ENCODE measurements around the gene EIF2B2.

The EIF2B2 gene

DNA sequence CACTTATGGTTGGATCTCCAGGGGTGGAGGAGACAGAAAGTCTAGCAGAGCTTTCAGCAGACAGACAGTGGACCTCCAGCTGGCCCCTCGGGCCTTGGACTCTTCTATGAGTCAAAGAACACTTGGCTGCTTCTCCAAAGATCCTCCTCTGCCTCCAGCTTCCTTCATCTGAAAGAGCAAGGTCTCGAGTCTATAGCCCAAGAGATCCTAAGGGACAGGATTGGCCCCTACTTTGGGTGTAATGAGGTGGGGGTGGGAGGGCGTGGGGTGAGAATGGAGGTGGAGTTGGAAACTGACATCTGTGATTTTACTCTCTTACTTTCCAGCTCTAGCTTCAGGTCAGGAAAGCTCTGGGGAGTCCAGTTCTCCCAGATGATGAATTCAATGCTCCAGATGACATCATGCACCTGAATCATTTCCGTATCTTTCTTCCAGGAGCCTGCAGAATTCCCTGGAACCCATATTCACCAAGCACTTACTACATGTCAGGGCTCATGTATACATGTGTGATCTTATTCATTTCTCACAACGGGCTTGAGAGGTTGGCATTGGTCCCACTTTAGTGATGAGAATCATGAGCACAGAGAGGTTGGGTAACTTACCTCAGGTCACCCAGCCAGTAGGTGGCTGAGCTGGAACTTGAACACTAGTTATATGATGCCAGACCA, 37.1 kb upstream of the EIF2B2 start:
- H3K79me2 ChIP-seq (ENCODE audit: insufficient read depth, low read length) = no peaks in the 10 kb centered on the region
- TF ChIP-seq, protein P1, sequence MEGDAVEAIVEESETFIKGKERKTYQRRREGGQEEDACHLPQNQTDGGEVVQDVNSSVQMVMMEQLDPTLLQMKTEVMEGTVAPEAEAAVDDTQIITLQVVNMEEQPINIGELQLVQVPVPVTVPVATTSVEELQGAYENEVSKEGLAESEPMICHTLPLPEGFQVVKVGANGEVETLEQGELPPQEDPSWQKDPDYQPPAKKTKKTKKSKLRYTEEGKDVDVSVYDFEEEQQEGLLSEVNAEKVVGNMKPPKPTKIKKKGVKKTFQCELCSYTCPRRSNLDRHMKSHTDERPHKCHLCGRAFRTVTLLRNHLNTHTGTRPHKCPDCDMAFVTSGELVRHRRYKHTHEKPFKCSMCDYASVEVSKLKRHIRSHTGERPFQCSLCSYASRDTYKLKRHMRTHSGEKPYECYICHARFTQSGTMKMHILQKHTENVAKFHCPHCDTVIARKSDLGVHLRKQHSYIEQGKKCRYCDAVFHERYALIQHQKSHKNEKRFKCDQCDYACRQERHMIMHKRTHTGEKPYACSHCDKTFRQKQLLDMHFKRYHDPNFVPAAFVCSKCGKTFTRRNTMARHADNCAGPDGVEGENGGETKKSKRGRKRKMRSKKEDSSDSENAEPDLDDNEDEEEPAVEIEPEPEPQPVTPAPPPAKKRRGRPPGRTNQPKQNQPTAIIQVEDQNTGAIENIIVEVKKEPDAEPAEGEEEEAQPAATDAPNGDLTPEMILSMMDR (conservative IDR thresholded peaks at IDR 0.05; ENCODE audit: low read length) = no peak
- TF ChIP-seq EZH2phosphoT487 (IDR thresholded peaks at IDR 0.05; ENCODE audit: borderline replicate concordance) = no peak
- no peaks in the 10 kb centered on the region for H3K9me2 ChIP-seq (replicated peaks; ENCODE audit: low read depth, low read length)
- no peaks in the 10 kb centered on the region for H3K36me3 ChIP-seq (ENCODE audit: insufficient read depth, low read length)
- no peak overlapping the region for H3K9ac ChIP-seq (ENCODE audit: low read depth, low read length, poor library complexity, severe bottlenecking)
- H3K27me3 ChIP-seq (ENCODE audit: insufficient read depth, low read length, poor library complexity, severe bottlenecking) = no peaks in the 10 kb centered on the region
- no peaks in the 10 kb centered on the region for H3K9me3 ChIP-seq (ENCODE audit: insufficient read depth, low read depth, low read length)
- H4K20me1 ChIP-seq (ENCODE audit: insufficient read depth, low read length, poor library complexity, severe bottlenecking) = no peaks in the 10 kb centered on the region
- no peak overlapping the region for H3K4me3 ChIP-seq (ENCODE audit: low read length, poor library complexity, severe bottlenecking)
- no peak overlapping the region for H2AFZ ChIP-seq (ENCODE audit: low read length)
- no peaks in the 10 kb centered on the region for H3F3A ChIP-seq (ENCODE audit: low read depth)
- no peak overlapping the region for H3K4me2 ChIP-seq (ENCODE audit: low read depth, low read length, poor library complexity, severe bottlenecking)
- no peaks in the 10 kb centered on the region for H3K4me1 ChIP-seq (ENCODE audit: insufficient read depth, low read length, poor library complexity, severe bottlenecking)

DNA sequence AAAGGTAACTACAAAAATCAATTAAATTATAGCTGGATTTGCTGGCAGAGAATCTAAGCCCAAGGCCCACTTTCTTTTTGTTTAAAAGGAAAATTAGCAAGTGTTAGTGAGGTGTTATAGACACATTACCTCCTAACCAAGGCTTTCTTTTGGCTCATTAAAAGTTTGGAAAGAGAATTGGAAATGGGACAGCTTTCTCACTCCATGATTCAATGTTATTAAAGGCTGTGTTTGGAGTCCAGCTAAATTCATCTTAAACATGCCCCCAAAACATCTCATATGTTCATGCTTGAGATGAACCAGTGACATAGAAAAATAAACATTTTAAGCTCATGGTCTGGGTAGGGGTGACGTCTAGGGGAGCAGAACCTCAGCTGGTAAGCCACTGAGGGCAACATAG, 33.9 kb upstream of the EIF2B2 start:
- Histone ChIP-seq H3K4me3 (ENCODE audit: low read length, poor library complexity, severe bottlenecking) (no peak overlapping the region), H3F3A (ENCODE audit: low read depth) (no peaks in the 10 kb centered on the region), H2AFZ (ENCODE audit: low read length) (no peak overlapping the region), H3K4me2 (ENCODE audit: low read depth, low read length, poor library complexity, severe bottlenecking) (no peak overlapping the region), H3K36me3 (ENCODE audit: insufficient read depth, low read length) (no peaks in the 10 kb centered on the region), H4K20me1 (ENCODE audit: insufficient read depth, low read length, poor library complexity, severe bottlenecking) (no peaks in the 10 kb centered on the region), H3K9ac (ENCODE audit: low read depth, low read length, poor library complexity, severe bottlenecking) (no peak overlapping the region), H3K9me3 (ENCODE audit: insufficient read depth, low read depth, low read length) (no peaks in the 10 kb centered on the region), H3K9me2 (replicated peaks; ENCODE audit: low read depth, low read length) (no peaks in the 10 kb centered on the region), H3K4me1 (ENCODE audit: insufficient read depth, low read length, poor library complexity, severe bottlenecking) (peaks cover 12% of the 10 kb centered on the region), H3K27me3 (ENCODE audit: insufficient read depth, low read length, poor library complexity, severe bottlenecking) (no peaks in the 10 kb centered on the region), H3K79me2 (ENCODE audit: insufficient read depth, low read length) (no peaks in the 10 kb centered on the region)
- TF ChIP-seq, protein P1 (conservative IDR thresholded peaks at IDR 0.05; ENCODE audit: low read length) = no peak
- TF ChIP-seq EZH2phosphoT487 (IDR thresholded peaks at IDR 0.05; ENCODE audit: borderline replicate concordance) = no peak

DNA sequence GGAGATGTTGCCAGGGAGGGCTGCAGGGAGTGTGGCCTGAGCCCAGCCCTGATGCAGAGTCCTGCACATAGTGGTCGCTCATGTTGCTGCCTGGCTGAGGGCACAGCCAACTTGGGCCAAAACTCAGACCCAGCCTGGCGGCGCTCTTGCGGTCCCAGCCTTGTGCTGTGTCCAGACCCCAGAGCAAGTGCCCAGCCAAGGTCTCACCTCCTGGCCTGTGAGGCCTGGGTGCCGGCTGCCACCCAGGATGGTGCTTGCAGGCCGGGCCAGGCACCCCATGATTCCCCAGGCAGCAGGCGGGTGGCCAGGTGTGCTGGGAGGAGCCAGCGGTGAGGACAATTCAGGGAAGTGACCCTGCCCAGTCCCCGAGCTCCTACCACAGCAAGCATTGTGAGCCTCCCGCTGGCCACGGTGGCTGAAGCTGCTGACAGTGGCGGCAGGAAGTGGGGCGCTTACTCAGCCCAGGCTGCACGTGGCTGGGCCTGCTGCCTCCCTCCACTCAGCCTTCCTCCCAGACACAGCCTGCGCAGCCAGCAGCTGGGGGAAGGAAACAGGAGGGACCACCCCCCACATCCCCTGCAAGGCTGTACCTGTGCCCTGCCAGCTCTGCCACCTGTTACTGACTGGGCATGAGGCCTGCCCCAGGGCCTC, 29.6 kb upstream of the EIF2B2 start:
- H3K27me3 ChIP-seq (ENCODE audit: insufficient read depth, low read length, poor library complexity, severe bottlenecking) = no peaks in the 10 kb centered on the region
- H2AFZ ChIP-seq (ENCODE audit: low read length) = peak overlapping the region; percentile 58
- H3F3A ChIP-seq (ENCODE audit: low read depth) = no peaks in the 10 kb centered on the region
- TF ChIP-seq, protein P1 (conservative IDR thresholded peaks at IDR 0.05; ENCODE audit: low read length) = no peak
- no peak for TF ChIP-seq EZH2phosphoT487 (IDR thresholded peaks at IDR 0.05; ENCODE audit: borderline replicate concordance)
- H3K36me3 ChIP-seq (ENCODE audit: insufficient read depth, low read length) = no peaks in the 10 kb centered on the region
- H3K79me2 ChIP-seq (ENCODE audit: insufficient read depth, low read length) = no peaks in the 10 kb centered on the region
- H3K4me3 ChIP-seq (ENCODE audit: low read length, poor library complexity, severe bottlenecking) = no peak overlapping the region
- H3K4me2 ChIP-seq (ENCODE audit: low read depth, low read length, poor library complexity, severe bottlenecking) = no peak overlapping the region
- H3K9me2 ChIP-seq (replicated peaks; ENCODE audit: low read depth, low read length) = no peaks in the 10 kb centered on the region
- H3K9me3 ChIP-seq (ENCODE audit: insufficient read depth, low read depth, low read length) = no peaks in the 10 kb centered on the region
- no peaks in the 10 kb centered on the region for H4K20me1 ChIP-seq (ENCODE audit: insufficient read depth, low read length, poor library complexity, severe bottlenecking)
- peaks cover 15% of the 10 kb centered on the region for H3K4me1 ChIP-seq (ENCODE audit: insufficient read depth, low read length, poor library complexity, severe bottlenecking)
- peak overlapping the region; percentile 56 for H3K9ac ChIP-seq (ENCODE audit: low read depth, low read length, poor library complexity, severe bottlenecking)
